Glutamatergic neuron (in vitro differentiated cells): Measurements from ENCODE around the gene TSPAN12. TPM values are rescaled to one million over a fixed set of nuclear protein-coding genes. Genes with fewer than 3 reads are reported as not detected.
"Not testable (repeated sequence)": the region's sequence is repeated elsewhere in the genome, so short reads cannot be mapped to it uniquely, and the experiment has no call there.

Experiments
- DNase-seq: peaks from one replicate; pipeline ENCODE4 v3.0.0; 2022
- H3K27ac Mint-ChIP-seq: one replicate; pipeline ENCODE4 v1.8.0; 2020; ENCODE audit warnings: mild to moderate bottlenecking, mixed read lengths, inconsistent platforms; ENCODE audit not compliant: unreplicated experiment
- H3K27me3 Mint-ChIP-seq: one replicate; pipeline ENCODE4 v1.8.0; 2020; ENCODE audit warnings: mild to moderate bottlenecking, moderate library complexity, mixed read lengths, inconsistent platforms; ENCODE audit not compliant: unreplicated experiment
- H3K36me3 Mint-ChIP-seq: one replicate; pipeline ENCODE4 v1.8.0; 2020; ENCODE audit warnings: mild to moderate bottlenecking, mixed read lengths, inconsistent platforms; ENCODE audit not compliant: unreplicated experiment
- H3K4me1 Mint-ChIP-seq: one replicate; pipeline ENCODE4 v1.8.0; 2020; ENCODE audit warnings: mild to moderate bottlenecking, low read depth, mixed read lengths, inconsistent platforms; ENCODE audit not compliant: unreplicated experiment
- H3K4me3 Mint-ChIP-seq: one replicate; pipeline ENCODE4 v1.8.0; 2020; ENCODE audit warnings: mild to moderate bottlenecking, mixed read lengths, inconsistent platforms; ENCODE audit not compliant: unreplicated experiment
- H3K9me3 Mint-ChIP-seq: one replicate; pipeline ENCODE4 v1.8.0; 2020; ENCODE audit warnings: mild to moderate bottlenecking, moderate library complexity, mixed read lengths, inconsistent platforms; ENCODE audit not compliant: unreplicated experiment
- total RNA-seq: library from RNA; stranded (reverse); fragmentation: NEBNext Ultra II Directional; extraction: Animal tissue kit (Norgen Biotek cat#: 25700); gene quantifications from one replicate; pipeline ENCODE4 v1.2.1, GENCODE V29; 2021; ENCODE audit not compliant: unreplicated experiment
- TF ChIP-seq, protein P1 (sequence below): fragments of 200-600 bp; sonication (generic); IDR thresholded peaks from one replicate; pipeline ENCODE4 v1.5.0; 2021; ENCODE audit not compliant: partially characterized antibody, unreplicated experiment

TSPAN12 gene
- total RNA-seq, 1 donor from 2014 or later = 6.0 TPM

DNA sequence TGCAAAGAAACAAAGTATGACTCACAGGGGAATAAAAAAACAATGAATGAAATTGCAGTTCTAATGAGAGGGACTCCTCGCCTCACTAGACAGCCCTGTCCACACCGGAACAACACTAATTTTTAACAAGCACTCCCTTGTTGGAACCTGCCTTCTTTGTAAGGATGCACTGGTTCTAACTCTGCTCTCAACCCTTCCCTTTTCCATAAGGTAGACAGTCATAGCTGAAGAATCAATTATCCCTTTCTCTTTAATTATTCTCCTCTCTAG, 65.1 kb downstream of the TSPAN12 start:
- peaks cover 4% of the 10 kb centered on the region for H3K36me3 Mint-ChIP-seq
- peaks cover 1% of the 10 kb centered on the region for H3K9me3 Mint-ChIP-seq
- H3K4me3 Mint-ChIP-seq = no peak overlapping the region
- no peaks in the 10 kb centered on the region for H3K27me3 Mint-ChIP-seq
- peaks cover 20% of the 10 kb centered on the region for H3K4me1 Mint-ChIP-seq
- H3K27ac Mint-ChIP-seq = no peak overlapping the region
- TF ChIP-seq, protein P1, sequence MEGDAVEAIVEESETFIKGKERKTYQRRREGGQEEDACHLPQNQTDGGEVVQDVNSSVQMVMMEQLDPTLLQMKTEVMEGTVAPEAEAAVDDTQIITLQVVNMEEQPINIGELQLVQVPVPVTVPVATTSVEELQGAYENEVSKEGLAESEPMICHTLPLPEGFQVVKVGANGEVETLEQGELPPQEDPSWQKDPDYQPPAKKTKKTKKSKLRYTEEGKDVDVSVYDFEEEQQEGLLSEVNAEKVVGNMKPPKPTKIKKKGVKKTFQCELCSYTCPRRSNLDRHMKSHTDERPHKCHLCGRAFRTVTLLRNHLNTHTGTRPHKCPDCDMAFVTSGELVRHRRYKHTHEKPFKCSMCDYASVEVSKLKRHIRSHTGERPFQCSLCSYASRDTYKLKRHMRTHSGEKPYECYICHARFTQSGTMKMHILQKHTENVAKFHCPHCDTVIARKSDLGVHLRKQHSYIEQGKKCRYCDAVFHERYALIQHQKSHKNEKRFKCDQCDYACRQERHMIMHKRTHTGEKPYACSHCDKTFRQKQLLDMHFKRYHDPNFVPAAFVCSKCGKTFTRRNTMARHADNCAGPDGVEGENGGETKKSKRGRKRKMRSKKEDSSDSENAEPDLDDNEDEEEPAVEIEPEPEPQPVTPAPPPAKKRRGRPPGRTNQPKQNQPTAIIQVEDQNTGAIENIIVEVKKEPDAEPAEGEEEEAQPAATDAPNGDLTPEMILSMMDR = no peak
- DNase-seq = no peak

DNA sequence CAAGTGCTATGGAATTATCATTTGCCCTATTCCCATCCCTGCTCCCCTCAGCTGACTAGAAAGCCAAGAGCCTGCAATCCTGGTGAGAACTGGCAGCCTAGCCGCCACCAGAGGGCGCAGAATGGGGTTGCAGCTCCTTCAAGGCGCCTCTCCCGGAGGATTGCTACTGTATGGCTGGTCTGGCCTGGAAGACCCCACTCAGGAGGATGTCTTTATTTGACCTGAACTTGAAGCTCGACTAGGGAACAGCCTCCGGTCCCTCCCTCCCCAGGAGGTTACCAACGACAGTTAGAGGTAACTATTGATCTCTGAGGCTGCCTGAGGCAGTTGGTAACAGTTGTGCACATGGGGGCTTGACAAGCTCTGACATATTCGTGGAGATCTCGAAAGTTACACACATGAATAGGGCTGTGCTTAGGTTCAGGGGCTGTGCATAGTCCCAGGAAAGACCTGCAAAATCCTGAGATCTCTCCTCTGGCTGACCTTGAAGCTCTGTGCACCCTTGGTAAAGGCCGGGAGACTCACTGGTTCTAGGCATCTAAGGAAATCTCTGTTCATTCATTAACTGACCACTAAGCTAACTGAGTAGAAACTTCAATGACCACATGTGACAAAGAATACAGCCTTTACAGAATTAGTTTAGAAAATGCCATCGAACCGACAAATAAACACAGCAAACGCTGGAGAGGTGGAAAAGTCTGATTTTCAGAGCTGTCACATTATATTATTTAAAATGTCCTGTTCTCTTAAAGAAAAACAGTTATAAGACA, 65.7 kb downstream of the TSPAN12 start:
- H3K36me3 Mint-ChIP-seq = no peaks in the 10 kb centered on the region
- H3K9me3 Mint-ChIP-seq = peaks cover 1% of the 10 kb centered on the region
- H3K4me1 Mint-ChIP-seq = peaks cover 20% of the 10 kb centered on the region
- TF ChIP-seq, protein P1 = peak; percentile 90
- H3K27me3 Mint-ChIP-seq = no peaks in the 10 kb centered on the region
- H3K4me3 Mint-ChIP-seq = no peak overlapping the region
- peak overlapping the region; percentile 65 for H3K27ac Mint-ChIP-seq
- peak; percentile 89 for DNase-seq

DNA sequence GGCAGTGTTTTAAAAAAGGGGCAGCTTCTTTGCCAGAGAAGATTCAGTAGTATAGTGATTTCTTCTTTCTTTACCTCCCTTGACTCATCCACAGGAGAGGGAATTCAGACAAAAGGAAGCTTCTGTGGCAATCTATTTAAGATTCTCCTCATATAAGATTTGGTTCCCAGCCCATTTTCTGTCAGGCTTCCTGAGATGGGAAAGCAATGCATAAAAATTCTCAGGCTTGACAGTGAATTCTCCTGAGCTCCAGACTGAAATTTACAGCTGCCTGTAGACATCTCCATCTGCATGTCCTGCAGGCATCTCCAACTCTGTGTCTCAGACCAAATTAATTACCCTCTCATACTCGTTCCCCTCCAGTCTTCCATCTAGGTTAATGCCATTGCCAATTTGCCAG, 72.8 kb downstream of the TSPAN12 start:
- H3K27me3 Mint-ChIP-seq = no peaks in the 10 kb centered on the region
- no peak for DNase-seq
- H3K9me3 Mint-ChIP-seq = no peaks in the 10 kb centered on the region
- H3K4me3 Mint-ChIP-seq = no peak overlapping the region
- H3K27ac Mint-ChIP-seq = no peak overlapping the region
- no peaks in the 10 kb centered on the region for H3K36me3 Mint-ChIP-seq
- H3K4me1 Mint-ChIP-seq = peaks cover 3% of the 10 kb centered on the region
- TF ChIP-seq, protein P1 = no peak

DNA sequence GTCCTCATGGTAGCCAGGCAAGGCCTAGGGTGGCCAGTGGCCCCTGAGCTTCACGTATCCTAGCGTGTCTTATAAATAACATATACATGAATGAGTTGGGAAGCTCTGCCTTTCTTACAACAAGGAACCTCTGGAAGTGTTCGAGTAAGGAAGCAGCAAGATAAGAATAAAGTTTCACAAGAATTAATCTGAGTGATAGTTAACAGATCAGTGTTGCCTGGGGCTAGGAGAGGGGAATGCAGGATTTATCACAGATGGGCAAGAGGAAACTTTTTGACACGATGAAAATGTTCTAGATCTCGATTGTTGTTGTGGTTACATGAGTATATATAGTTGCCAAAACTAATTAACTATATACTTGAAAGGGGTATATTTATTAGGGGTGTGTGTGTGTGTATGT, 74.2 kb downstream of the TSPAN12 start:
- no peak overlapping the region for H3K4me3 Mint-ChIP-seq
- no peak for DNase-seq
- peaks cover 3% of the 10 kb centered on the region for H3K4me1 Mint-ChIP-seq
- no peak overlapping the region for H3K27ac Mint-ChIP-seq
- H3K27me3 Mint-ChIP-seq = no peaks in the 10 kb centered on the region
- H3K36me3 Mint-ChIP-seq = no peaks in the 10 kb centered on the region
- no peaks in the 10 kb centered on the region for H3K9me3 Mint-ChIP-seq
- TF ChIP-seq, protein P1 = no peak

DNA sequence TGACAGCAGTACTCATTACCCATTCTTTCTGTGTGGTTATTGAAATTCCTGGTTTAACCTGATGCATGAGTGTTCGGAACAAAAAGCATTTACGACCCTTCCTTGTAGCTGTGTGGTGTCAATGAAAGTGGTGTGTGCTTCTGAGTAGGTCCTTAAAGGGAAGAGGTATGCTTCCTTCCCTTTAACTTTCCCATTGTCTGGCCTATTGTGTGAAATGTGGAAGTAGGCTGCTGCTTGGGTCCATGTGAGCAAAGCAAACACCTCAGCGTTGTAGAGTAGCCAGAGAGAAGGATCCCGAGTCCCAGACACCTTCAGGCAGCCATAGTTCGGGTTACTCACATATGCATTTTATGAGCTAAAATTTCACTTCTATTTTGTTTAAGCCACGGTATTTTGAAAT, 74.7 kb downstream of the TSPAN12 start:
- H3K9me3 Mint-ChIP-seq = no peaks in the 10 kb centered on the region
- no peaks in the 10 kb centered on the region for H3K36me3 Mint-ChIP-seq
- no peaks in the 10 kb centered on the region for H3K27me3 Mint-ChIP-seq
- no peak overlapping the region for H3K4me3 Mint-ChIP-seq
- no peak for DNase-seq
- H3K27ac Mint-ChIP-seq = no peak overlapping the region
- TF ChIP-seq, protein P1 = no peak
- H3K4me1 Mint-ChIP-seq = peaks cover 3% of the 10 kb centered on the region

DNA sequence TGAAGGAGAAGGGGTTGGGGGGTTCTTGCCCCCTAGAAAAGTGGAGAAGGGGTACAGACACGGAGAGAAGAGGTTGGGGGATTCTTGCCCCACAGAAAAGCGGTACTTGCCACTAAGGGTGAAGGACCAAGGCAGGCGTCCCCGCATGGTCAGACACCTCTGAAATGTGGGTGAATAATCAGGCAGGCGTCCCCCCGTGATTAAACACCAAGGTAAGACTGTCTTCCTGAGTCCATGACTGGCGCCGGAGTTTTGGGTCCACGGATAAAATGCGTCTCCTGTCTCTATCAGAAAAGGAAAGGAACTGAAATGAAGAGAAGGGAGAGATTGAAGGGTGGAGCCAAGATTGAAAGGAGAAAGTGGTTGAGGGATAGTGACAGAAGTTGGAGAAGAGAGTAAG, 76.0 kb downstream of the TSPAN12 start:
- not testable (repeated sequence) for H3K4me1 Mint-ChIP-seq, H3K4me3 Mint-ChIP-seq, H3K9me3 Mint-ChIP-seq, H3K27ac Mint-ChIP-seq, H3K36me3 Mint-ChIP-seq, H3K27me3 Mint-ChIP-seq, DNase-seq
